Loucy (cell line): ENCODE data around the gene WDR7.

Experiments
- CTCF ChIP-seq: fragments of 200-600 bp; sonication (generic); conservative IDR thresholded peaks from 2 replicates; pipeline ENCODE4 v1.5.1; 2014; ENCODE audit warnings: mild to moderate bottlenecking, antibody characterized with exemption, low read length
- EZH2phosphoT487 ChIP-seq: fragments of 200-600 bp; IDR thresholded peaks from 2 replicates; pipeline ENCODE4 v1.6.1; 2018; ENCODE audit warnings: antibody characterized with exemption, mild to moderate bottlenecking, moderate library complexity, borderline replicate concordance

GRCh38 chr18:56977309-56977708 is 326.1 kb downstream of the WDR7 start:
- TF ChIP-seq CTCF (no peak), EZH2phosphoT487 (no peak)
